GM21529 (cell line): ENCODE data around the gene AP3B1.

ENCODE experiments used
- ATAC-seq: cut with Tn5 transposase; IDR thresholded peaks from one replicate; pipeline ENCODE4 v1.9.1; 2021; ENCODE audit not compliant: unreplicated experiment

AP3B1 gene

DNA sequence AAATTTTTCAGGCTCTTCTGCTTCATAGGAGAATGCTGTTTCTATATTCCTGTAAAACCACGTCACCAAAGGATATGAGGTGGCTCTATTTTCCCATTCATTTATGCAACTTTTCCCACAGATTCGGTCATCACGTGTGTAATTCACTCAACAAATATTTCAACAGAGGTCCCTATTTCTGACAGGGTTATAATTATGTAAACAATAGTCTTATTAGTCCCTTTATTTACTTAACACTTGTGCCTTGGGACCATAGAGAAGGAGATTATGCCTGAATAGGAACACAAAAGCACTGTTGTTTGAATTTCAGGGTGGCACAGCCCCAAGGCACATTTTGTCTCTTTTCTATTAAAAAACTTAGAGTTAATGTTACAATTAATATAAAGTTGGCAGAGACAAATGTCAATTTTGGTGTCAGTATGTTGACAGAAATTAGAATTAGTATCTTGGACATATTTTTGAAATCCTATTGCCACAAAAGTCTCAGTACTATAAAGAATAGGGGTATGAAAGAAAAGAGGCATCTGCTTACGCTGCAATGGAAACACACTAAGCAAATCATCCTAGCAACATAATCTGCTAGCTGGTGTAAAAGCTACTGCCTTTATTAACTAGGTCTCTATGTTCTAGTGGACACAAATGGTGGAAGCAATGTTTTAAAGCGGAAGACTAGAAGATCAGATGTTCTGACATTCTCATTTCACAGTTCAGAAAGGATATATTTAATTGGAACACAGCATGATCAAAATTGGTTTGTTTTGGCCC is 289.3 kb downstream of the AP3B1 start:
- ATAC-seq, result no peak

DNA sequence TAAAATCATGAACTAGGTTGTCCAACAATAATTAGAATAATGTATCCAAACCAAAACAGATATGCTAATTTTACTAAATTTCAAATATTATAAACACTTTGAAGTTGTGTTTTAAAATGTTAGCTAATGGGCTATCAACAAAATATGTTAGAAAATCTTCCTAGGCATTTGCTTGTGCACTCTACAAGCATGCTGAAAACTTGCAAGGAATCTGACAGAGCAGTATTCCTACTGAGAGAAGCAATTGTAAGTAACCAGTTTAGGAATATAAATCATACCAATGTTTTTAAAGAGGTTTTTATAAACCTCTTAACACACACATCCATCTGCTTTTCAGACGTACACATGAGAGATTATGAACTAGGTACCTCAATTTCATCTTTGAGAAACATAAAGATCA is 289.9 kb downstream of the AP3B1 start:
- ATAC-seq, result no peak

DNA sequence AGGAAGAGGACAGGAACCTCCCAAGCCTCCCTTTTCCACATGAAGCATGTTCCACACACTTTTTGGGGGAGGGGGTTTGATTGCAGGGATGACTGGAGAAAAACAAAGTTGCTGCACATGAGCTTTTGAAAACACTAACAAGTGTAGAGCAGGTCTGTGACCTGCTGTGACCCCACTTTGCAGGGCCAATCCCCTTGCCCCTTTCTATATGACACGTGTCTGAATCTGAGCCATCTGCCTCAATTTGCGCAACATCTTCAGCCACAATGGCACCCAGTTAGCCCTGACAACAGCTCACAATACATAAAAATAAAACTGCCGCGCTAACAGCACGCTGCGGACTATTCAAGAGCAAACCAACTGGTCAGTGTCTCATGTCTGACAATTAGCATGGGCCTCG is 290.6 kb downstream of the AP3B1 start:
- no peak for ATAC-seq

DNA sequence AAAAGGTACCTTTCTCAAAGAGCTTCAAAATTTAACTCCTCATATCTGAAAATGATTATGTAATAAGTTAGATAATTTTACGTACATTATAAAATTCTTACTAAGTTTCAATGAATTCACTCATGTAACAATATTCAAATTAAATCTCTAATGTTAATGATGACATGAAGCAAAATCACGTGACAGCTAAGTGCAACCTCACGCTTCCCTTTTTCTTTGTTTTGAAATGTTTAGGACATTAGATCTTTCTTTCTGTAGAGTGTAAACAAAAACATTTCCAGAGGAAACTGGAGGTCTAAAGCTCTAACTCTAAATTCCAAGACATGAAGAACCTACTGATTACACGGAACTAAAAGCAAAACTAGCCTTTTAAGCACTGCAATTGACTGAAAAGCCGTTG is 291.0 kb downstream of the AP3B1 start:
- ATAC-seq, result no peak

DNA sequence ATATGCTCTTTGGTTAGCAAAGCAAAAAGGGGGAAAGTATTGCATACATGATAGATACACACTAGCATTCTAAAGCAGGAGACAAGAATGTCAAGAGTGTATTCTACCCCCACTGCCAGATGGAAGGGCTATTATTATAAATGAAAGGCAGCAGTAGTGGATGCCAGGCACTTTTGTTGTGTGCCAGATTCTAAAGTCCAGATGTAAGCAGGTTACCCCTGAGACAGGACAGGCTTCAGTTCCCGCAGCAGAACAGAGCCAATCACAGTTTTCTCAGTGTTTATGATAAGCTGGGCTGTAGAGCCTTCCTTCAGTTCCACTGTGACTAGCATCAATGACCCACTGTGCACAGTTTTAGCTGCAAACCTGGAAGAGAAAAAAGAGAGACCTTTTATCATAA is 291.8 kb downstream of the AP3B1 start:
- no peak for ATAC-seq

DNA sequence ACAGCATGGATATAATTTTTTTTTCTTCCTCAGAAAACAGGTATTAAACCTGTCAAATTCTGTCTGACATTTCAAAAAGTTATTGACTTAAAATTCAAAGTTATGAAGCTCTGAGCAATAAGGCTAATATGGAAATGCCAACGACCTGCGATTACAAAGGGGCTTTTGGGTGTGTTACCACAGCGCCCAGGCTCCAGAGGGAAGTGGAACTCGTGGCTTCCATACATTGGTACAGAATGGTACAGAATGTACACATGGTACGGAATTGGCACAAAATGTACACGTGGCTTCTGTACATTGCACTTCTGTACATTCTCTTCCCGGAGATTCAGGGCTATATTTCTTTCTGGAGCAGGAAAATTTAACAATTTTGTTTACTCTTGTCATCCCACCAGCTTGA is 293.3 kb downstream of the AP3B1 start:
- no peak for ATAC-seq

DNA sequence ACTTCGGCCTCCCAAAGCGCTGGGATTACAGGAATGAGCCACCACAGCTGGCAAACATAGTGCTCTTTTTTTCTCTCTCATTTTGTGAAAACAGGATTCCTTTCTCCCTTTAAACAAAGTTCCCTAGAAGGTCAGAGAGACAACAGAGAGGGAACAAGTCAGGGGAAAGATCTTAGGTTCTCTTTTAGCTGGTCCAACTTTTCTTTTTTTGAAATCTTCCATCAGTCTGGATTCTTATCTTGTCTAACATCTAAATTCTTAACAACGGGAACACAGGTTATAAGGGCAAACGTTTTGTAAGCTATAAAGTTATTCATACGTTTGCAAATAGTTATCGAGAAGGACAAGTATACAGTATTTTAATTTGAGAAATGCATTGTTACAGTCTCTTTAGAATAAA is 294.3 kb downstream of the AP3B1 start:
- ATAC-seq, result no peak

DNA sequence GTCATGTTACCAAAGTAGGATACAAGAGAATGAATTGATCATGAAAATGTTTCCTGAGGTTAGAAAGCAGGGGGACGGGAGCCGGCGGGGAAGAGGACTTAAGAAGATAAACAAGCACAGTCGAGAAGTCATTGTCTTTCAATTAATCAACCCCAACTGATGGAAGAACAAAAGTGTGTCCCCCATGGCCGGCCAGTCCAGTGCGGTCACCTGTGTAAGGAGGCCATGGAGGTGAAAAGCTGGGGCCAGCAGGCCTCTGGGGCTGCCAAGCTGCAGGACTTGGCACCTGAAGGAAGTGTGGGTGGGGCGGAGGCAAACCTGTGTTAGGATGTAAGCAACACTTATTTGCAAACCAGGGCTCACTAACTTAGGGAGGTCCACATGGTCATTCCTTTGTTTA is 295.1 kb downstream of the AP3B1 start:
- ATAC-seq, result no peak

DNA sequence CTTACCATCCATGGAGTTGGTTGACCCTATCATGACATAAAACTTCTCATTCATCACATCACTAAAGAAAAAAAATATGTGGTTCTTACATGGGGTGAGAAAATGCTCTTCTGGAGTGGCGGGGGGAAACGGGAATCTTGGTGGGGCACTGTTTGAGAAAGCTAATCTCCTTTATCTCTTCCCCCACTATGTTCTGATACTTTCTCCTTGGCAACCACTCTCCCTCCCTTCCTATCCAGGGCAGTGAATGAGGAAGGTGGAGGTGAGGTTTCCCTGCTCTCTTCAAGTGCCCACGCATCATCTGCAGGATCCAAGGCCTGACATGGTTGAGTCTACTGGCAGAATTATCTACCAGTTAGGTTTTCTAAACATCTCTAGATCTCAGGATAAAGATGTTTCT is 297.6 kb downstream of the AP3B1 start:
- no peak for ATAC-seq

DNA sequence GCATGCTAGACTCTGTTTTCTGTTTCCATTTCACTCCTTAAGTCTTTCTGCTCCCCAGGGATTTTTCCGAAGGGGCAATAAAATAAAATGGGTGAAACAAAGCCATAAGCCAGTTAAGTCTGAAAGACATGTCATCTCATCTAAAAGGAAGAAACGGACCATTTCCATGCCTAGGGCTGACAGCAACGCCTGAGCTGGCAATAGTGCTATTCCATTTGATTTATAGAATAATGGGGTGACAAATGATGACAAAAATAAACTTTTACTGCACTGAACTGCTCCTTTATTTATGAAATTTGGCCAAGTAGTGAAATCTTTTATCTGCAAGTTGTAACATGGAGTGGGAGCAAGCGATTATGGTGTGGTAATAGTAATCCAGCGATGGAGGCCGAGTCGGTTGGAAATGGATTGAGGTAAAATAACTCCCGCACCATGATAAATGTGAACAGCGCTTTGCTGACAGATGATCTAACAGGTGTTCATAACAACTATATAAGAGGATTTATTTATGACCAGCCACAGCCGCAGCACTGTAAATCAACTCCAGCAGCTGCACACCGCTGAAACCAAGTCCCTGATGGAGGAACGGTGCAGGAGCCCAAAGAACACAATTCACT is 298.6 kb downstream of the AP3B1 start:
- ATAC-seq, result no peak

DNA sequence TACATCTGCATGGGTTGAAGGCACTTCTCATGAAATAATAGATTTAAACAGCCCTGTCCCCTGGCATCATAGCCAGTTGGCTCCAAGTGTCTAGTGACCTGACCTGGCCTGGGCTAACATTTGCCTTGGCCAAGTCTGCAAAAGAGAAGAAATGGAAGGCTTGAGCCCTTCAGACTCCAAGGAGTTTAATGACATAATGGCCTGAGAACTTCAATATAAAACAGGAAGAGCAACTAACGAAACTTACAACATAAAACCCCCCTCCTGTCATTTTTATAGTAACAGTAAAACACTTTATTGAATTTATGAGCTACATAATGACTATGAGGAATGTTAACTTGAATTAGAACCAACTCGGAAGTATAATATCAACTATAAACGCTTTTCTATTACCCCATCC is 299.6 kb downstream of the AP3B1 start:
- no peak for ATAC-seq

DNA sequence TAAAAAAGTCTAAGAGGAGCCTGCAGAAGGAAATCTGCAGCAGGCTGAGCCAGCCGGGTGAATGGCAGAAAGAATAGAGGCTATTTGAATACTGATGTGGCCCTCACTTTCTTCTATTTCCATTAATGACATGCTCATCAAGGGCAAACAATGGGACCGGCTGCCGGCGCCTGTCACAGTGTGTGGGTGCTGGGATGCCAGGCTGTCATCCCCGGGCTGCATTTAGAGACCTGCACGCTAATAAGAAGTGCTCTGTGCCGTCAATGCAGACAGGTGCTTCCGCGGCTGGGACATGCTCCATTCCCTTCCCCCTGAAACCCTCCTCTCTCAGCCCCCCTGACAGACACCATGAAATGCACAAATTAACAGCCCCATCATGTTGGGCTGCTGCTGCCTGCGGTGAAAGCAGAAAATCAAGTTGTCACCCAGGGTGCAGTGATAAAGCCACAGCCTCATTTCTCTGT is 300.6 kb downstream of the AP3B1 start:
- ATAC-seq, result no peak

DNA sequence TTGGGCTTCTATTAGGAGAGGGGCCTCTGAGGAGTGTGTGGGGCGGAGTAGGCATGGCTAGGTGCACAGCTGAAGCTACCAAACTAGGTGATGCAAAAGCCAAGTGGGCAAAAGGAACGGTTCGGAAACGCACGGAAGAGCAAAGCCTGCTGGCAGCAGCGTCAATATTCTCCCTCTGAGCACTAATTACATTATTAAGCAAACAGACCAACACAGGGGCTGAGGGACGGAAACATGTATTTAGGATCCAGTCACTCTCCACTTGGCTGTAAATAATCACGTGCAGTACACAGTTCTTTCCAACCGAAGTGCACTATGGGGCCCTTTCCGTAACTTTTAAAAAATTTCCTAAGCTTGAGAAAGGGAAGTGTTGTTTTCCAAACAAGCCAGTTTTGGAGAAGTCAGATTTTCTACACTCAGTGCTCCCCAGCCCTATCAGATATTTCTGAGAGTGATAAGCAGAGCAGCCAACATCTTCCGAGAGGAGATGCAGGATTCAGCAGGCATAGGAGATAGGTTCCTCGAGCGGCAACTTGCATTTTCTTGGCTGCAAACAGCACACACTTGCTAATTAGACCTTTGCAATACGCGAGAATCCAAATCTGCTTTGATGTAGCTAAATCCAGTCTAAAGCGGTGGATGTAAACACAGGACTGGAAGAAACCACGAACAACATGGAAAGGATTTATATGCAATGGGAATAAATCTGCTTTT is 301.2 kb downstream of the AP3B1 start:
- ATAC-seq, result no peak

DNA sequence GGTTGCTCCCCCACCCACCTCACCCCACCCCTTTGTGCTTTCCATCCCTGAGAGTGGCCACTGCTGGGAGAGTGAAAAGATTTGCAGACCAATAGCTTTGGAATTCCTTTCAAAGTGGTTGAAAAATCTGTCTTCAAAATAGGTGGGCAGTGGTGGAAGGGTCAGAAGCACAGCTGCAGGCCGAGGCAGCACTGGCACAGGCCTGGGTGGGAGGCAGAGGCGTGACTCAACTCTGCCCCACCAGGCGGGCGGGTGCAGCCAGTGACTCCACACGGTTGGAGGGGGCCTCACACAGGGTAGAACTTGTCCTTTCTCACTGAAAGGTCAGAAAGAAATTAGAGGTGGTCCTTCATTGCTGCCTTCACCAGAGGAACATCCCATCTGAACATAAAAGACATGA is 303.4 kb downstream of the AP3B1 start:
- ATAC-seq, result no peak

DNA sequence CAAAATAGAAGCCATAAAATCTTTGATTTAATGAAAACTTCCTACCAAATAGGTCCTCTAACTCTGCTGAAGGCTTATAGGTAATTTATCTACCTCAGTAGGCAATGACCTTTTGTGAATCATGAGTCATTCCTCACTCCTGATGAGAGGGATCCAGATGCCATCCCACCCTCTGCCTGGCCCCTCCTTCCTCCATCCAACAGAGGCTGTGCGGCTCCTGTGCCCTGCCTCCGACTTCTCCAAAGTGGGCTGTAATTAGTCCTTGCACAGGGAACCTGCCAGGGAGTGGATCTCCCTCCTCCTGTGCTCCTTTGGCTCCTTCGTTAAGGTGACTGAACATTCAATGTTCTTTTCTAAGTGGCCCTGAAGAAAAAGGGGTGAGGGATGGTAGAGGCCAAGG is 304.5 kb downstream of the AP3B1 start:
- ATAC-seq, result no peak

DNA sequence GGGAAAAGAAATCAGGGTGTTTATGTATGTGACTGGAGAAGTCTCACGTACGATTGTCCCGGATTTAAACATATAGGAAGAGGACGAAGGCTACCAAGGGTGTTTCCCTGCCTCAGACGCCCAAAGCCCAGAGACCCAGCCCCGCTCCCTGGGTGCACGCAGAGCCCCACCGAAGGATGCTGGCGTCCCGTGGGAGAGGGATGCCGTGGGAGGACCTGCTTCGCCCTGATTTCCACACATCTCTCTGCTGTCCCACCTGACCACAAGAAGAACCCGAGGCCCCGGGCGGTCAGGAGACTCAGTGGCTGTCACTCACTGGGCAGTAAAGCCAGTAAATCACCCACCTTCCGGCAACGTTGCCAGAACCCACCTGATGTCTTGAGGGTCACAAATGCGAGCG is 306.5 kb downstream of the AP3B1 start:
- no peak for ATAC-seq

DNA sequence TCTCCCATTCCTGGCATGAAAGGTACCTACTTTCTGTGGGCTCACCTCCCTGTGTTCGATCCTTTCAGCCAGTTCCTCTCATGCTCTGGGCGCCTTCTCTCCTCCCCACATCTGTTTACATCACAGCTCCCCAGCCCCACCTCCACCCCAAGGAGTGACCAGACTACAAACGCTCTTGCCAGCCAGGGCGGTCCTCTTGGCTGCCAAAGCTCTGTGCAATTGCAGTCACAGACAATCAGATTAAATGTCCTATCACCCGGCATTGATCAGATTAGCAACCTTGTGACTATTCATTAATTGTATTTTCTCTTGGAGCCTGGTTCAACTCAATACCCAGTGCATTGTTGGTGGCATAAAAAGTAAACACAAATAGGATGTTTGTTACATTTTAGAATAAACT is 307.2 kb downstream of the AP3B1 start:
- ATAC-seq, result no peak

DNA sequence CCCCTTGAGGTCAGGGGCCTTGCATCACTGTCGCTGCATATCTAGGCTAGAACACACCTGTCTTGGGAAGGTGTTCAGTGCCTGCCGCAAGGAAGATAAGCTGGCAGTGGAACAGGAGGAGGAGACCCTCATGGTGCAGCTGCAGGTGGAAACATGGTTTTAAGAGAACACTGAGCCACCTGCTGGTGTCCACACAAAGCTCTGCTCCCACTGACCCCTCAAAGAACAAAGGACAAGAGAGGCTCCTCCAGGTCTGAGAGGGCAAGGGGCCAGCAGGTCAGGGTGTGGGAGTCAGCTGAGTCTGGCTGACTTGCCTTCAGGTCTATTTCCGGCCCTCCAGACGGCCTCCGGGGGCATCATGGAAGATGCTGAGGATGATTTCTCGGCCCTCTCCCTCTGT is 308.2 kb downstream of the AP3B1 start:
- ATAC-seq, result no peak

DNA sequence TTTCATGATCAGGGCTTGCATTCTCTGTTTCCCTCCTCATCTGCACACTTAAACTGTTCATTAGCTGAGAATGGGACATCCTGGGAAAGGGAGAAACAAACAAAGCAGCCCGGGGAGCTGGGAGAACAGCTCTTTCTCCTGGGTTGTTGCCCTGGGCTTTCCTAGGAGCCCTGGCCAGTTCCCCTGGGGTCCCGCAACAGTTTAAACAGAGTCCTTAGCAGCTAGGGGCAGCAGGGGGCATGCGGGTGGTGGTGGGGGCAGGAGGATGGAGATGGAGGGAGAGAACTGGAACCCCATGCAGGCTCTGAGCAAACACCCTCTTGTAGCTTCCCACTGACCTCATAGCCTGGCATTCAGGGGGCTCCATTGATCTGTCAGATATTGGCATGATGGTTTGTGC is 309.3 kb downstream of the AP3B1 start:
- no peak for ATAC-seq

DNA sequence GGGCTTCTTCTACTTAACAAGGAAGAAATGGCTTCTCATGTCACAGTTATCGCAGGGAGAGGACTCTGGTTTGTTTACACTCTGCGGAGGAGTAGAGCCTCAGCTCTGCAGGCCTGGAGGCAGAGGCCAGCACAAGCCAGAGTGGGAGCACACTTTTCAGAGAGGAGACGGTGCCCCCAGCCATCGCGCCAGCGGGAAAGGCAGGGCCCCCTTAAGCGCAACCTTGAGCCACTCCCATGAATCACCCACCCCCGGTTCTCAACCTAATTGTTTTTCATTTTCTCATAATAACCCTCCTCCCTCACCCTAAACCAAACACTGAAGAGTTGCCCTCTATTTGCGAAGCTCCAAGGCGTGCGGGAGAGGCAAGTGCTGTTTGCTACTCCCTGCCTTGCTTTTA is 309.9 kb downstream of the AP3B1 start:
- ATAC-seq, result no peak

DNA sequence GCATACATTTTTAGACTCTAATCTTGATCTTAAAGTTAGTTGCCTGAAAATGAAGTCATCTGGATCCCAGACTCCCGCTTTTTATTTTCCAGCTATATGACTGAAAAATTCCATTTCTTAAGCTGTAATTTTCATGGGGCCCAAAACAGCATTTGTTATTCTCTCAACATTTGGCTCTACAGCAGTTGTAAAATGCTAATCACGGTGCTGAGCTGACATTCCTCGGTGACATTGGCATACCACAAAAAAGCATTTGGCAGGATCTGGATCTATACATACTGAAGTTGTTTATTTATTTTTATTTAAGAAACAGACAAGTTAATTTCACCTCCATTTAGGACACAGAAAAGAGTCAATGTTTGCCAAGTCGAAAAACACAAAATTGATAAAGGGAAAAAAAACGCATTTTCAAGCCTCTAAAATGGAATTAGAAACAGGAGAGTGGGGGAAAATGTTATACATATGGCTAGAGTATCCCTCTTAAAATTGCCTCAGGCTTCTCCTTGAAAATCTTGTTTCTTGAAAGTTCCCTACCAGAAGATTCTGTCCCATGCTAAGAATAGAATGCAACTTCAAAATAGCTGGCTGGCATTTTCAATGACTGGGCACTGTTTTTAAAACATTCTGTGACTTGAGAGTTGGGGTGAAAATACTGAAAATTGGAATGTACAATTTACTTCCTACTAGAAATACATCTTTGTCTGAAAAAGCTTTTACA is 310.9 kb downstream of the AP3B1 start:
- no peak for ATAC-seq

DNA sequence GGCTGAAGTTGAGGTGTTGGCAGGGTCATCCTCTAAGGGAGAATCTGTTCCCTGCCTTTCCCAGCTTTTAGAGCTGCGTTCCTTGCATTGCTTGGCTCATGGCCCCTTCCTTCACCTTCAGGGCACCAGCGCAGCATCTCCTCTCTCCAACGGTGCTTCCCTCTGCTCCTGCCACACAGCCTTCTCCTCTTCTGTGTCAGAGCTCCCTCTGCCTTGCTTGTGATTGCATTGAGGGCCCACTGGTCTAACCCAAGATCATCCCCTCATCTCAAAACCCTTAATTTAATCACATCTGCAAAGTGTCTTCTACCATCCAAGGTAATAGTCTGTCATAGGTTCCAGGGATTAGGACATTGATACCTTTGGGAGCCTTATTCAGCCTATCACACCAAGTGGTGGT is 312.7 kb downstream of the AP3B1 start:
- ATAC-seq, result no peak
